Nephron (organoid): ENCODE results near the gene FCGR2B.
"Not testable (repeated sequence)": the region's sequence is repeated elsewhere in the genome, so short reads cannot be mapped to it uniquely, and the experiment has no call there.

ENCODE experiments used
- H3K27ac Mint-ChIP-seq, 3 experiments: 2 replicates each; pipeline ENCODE4 v1.8.0; 2020; ENCODE audit warnings: mixed read lengths in 3 of 3, mild to moderate bottlenecking in 2 of 3, moderate library complexity in 1 of 3
- H3K27me3 Mint-ChIP-seq: 2 replicates; pipeline ENCODE4 v1.8.0; 2021; ENCODE audit warnings: low read depth, mild to moderate bottlenecking, moderate library complexity, mixed read lengths
- H3K36me3 Mint-ChIP-seq: 2 replicates; pipeline ENCODE4 v1.8.0; 2020; ENCODE audit warnings: low read depth, mixed read lengths
- H3K4me1 Mint-ChIP-seq: 2 replicates; pipeline ENCODE4 v1.8.0; 2020; ENCODE audit warnings: mixed read lengths
- H3K4me3 Mint-ChIP-seq, 3 experiments: 2 replicates each; pipeline ENCODE4 v1.8.0; 2020; ENCODE audit warnings: mild to moderate bottlenecking in 3 of 3, mixed read lengths in 3 of 3, moderate library complexity in 2 of 3
- H3K9me3 Mint-ChIP-seq: 2 replicates; pipeline ENCODE4 v1.8.0; 2020; ENCODE audit warnings: mixed read lengths
- TF ChIP-seq, protein P1 (sequence below), 3 experiments: fragments of 200-600 bp; sonication (generic); IDR thresholded peaks; one replicate each; pipeline ENCODE4 v1.5.0; 2021; ENCODE audit warnings: antibody characterized with exemption in 3 of 3; ENCODE audit not compliant: unreplicated experiment in 3 of 3

The FCGR2B gene

DNA sequence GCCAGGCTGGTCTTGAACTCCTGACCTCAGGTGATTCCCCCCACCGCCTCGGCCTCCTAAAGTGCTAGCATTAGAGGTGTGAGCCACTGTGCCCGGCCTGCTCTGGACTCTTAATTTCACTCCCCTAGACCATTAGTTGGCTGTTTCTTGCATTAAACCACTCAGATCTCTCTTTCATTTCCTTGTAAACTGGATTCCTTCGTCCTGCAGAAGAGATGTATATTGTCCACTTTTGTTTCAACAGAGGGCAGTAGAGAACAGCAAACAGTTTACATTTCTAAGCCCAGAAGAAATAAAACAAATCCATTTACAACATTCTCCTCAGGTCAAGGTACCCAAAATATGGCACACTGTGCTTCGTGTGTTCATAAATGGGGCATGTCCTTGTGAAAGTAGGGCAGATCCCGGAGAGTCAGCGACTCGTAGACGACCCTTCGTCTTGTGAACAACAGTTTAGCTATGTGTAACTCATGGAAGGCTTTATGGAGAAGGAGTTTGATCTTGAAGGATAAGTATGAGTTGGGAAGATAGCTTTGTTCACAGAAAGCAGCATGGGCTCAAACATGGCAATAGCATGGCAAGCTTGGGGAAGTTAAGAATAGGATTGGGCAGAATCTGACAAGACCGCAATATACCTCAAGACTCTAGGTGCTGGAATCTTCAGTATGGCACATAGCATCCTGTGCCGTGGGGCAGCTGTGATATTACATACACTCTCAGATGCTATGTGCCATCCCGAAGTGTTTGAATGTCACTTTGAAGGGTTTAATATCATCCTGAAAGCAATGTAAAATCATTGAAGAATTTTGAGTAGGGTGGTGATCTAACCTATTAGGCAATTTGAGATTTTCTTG lies 15.2 kb upstream of the FCGR2B start:
- not testable (repeated sequence) for H3K36me3 Mint-ChIP-seq, H3K27me3 Mint-ChIP-seq, H3K4me3 Mint-ChIP-seq, H3K9me3 Mint-ChIP-seq, H3K4me1 Mint-ChIP-seq, H3K27ac Mint-ChIP-seq
- TF ChIP-seq, protein P1, sequence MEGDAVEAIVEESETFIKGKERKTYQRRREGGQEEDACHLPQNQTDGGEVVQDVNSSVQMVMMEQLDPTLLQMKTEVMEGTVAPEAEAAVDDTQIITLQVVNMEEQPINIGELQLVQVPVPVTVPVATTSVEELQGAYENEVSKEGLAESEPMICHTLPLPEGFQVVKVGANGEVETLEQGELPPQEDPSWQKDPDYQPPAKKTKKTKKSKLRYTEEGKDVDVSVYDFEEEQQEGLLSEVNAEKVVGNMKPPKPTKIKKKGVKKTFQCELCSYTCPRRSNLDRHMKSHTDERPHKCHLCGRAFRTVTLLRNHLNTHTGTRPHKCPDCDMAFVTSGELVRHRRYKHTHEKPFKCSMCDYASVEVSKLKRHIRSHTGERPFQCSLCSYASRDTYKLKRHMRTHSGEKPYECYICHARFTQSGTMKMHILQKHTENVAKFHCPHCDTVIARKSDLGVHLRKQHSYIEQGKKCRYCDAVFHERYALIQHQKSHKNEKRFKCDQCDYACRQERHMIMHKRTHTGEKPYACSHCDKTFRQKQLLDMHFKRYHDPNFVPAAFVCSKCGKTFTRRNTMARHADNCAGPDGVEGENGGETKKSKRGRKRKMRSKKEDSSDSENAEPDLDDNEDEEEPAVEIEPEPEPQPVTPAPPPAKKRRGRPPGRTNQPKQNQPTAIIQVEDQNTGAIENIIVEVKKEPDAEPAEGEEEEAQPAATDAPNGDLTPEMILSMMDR (IDR thresholded peaks at IDR 0.05; ENCODE audit: unreplicated experiment in 3 of 3) = peak; percentile 51 to 58 (median 56)

DNA sequence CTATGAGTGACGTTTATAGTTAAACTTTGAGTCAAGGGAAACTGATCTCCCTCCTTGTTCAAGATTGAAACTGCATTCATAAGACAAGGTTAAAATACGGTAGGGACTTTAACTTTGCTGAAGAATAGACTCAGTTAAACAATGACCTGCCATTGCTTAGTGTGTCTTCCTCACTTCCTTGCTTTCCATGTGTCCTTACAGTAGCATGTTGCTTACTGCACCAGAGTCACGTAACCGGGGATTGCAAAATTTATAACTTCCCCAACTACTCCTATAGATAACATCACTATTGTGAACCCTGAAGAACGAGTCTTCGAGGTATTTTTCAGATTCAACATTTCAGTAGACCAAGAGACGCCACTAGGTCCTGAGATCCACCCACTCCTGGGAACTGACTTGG lies 9.4 kb upstream of the FCGR2B start:
- not testable (repeated sequence) for H3K4me3 Mint-ChIP-seq, H3K9me3 Mint-ChIP-seq, H3K36me3 Mint-ChIP-seq, H3K27ac Mint-ChIP-seq, H3K27me3 Mint-ChIP-seq, H3K4me1 Mint-ChIP-seq

DNA sequence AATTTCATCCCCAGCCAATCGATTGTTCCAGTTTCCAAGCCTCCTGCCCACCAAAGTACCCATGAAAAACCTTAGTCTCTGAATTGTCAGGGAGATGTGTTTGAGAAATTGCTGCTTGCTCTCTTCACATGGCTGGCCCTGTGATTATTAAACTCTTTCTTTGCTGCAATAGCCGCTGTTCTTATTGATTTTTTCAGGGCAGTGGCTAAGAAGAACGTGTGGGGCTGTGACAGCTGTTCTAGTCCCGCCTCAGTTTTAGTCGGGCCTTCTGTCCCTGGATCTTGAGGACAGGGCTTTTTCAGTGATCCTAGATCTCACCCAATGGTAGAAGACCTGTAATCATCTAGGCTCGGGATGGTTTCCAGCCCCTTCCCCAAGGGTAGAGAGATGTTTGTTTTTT lies 9.0 kb upstream of the FCGR2B start:
- H3K9me3 Mint-ChIP-seq, H3K4me1 Mint-ChIP-seq, H3K27ac Mint-ChIP-seq, H3K4me3 Mint-ChIP-seq, H3K27me3 Mint-ChIP-seq, H3K36me3 Mint-ChIP-seq: not testable (repeated sequence)

DNA sequence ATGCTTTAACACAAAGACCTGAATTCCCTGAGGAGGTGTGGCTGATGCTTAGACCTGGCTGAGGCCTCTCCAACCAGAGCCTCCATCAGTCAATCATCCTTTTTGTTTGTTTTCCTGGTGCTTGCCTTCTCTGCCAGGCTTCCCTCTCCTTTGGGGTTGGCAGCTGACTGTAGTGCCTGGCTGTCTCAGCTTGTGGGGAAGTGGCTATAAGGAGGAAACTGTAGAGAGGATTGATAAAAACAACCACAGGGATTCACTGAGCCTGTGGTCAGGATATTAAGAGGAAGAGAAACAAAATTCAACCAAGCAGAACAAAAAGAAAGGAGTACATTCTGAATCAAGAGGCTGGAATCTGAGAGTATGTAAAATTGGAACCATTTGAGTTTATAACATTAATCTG lies 4.4 kb upstream of the FCGR2B start:
- H3K36me3 Mint-ChIP-seq, H3K27me3 Mint-ChIP-seq, H3K4me3 Mint-ChIP-seq, H3K4me1 Mint-ChIP-seq, H3K27ac Mint-ChIP-seq, H3K9me3 Mint-ChIP-seq: not testable (repeated sequence)

DNA sequence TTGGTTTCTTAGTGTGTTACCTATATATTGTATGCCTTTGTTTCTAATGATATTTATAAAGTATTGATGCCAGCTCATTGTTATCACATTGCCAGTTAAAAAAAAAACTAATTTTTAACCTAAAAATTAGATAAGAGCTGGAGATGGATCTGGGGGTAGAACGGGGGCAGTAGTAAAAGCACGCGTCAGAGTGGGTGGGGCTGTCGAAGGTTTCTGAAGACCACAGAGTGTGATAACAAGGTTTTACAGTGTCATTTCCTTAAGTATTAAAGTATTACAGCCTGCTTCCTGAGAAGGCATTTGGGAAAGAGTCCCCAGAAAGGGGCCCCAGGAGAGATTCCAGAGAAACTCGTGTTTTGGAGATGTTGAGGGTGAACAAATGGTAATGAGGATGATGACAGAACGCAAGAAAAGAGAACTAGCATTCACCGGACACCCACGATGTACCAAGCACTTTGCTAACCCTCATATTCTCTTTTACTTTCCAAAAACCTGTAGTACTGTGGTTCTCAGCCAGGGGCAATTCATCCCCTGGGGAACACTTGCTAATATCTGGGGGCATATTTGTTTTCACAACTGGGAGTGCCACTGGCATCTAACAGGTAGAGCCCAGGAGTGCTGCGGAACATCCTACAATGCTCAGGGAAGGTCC lies 1.2 kb upstream of the FCGR2B start:
- H3K27me3 Mint-ChIP-seq, H3K36me3 Mint-ChIP-seq, H3K4me1 Mint-ChIP-seq, H3K9me3 Mint-ChIP-seq, H3K27ac Mint-ChIP-seq, H3K4me3 Mint-ChIP-seq: not testable (repeated sequence)

DNA sequence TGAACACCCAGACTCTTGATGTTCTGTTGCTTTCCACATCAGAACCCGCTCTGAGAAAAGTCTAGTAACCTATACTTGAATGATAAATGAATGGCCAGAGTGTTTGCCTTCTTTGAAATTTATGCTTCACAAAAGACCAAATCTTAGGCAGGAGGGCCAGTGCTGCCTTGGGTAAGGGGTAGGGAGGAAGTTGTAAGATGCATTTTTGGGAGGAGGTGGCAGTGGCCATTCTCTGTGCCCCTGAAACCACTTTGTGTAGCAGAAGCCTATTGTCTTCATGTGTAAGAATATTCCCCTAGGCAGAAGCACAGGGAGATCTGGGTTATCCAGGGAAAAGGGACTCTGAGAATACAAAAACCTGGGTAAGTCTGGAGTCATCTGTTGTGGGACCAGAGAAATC lies 626 bp downstream of the FCGR2B start:
- not testable (repeated sequence) for H3K4me3 Mint-ChIP-seq, H3K27me3 Mint-ChIP-seq, H3K36me3 Mint-ChIP-seq, H3K4me1 Mint-ChIP-seq, H3K9me3 Mint-ChIP-seq, H3K27ac Mint-ChIP-seq

DNA sequence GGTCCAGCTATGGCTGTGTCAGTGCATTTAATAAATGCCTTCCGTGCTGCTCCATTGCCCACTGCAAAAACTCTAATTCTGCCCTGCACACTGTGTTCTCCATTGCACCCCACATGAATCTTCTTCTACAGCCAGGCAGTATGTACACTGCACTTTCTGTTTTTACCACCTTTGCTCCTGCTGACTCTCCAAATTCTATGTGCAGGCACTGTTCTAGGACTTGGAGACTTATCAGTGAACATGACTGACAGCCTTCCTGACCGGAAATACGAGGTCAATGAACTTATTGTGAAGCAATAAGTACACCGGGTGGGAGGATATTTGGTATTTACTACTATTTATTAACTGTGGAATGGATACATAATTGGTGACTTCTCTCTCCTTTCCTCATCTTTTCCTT lies 1.7 kb downstream of the FCGR2B start:
- not testable (repeated sequence) for H3K27ac Mint-ChIP-seq, H3K4me3 Mint-ChIP-seq, H3K36me3 Mint-ChIP-seq, H3K4me1 Mint-ChIP-seq, H3K9me3 Mint-ChIP-seq, H3K27me3 Mint-ChIP-seq

DNA sequence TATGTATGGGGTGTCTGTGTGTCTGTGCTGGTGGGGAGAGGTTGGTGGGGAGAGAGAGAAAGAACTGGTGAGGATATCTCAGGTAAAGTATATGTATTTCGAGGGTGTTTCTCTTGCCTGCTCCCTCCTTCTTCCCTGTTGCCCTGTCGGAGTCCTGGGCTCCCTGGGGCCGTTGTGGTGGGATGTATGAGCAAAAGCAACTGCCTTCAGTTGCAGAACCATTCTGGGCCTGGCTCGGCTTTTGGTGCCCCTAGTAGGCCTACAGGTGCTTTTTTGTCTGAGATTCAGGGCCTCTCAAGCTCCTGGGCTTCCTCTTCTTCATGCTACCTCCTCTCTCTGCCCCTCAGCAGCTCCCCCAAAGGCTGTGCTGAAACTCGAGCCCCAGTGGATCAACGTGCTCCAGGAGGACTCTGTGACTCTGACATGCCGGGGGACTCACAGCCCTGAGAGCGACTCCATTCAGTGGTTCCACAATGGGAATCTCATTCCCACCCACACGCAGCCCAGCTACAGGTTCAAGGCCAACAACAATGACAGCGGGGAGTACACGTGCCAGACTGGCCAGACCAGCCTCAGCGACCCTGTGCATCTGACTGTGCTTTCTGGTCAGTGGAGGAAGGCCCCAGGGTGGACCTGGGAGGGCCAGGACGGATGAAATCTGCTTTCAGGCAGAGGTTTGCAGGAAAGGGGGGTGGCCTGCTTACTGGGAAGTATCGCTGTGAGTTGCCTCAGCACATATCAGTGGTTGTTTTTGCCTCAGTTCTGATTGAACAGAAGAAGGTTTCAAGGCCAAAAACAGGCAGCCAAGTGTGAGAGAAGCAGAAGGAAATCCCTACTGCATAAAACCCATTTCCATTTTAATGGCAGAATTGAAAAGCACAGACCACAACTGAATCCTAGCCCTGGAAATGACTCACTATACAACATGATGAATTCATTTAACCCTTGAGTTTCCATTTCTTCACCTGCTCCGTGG lies 8.4 kb downstream of the FCGR2B start:
- H3K9me3 Mint-ChIP-seq, H3K4me3 Mint-ChIP-seq, H3K4me1 Mint-ChIP-seq, H3K36me3 Mint-ChIP-seq, H3K27me3 Mint-ChIP-seq: not testable (repeated sequence)
- H3K27ac Mint-ChIP-seq = peak overlapping the region in 1 of 3 experiments; percentile 42

DNA sequence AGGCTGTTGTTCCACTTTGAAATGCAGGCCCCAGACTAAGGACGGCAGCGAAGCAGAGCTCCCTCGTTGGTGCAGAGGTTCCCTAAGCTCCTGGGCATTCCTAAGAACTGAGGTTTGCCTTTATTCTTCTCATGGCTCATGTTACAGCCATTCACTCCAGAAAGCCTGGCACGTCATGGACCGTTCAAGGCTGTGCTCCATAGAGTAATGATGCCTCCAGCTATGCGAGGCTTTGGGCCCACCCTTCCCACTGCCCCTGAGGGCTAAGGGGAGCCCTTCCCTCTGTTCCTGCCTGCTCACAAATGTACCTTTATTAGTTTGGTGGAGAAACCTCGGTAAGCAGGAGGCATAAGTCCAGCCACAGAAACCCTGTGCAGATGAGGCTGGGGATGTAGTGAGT lies 10.5 kb downstream of the FCGR2B start:
- H3K4me3 Mint-ChIP-seq, H3K36me3 Mint-ChIP-seq, H3K27me3 Mint-ChIP-seq, H3K27ac Mint-ChIP-seq, H3K9me3 Mint-ChIP-seq, H3K4me1 Mint-ChIP-seq: not testable (repeated sequence)

DNA sequence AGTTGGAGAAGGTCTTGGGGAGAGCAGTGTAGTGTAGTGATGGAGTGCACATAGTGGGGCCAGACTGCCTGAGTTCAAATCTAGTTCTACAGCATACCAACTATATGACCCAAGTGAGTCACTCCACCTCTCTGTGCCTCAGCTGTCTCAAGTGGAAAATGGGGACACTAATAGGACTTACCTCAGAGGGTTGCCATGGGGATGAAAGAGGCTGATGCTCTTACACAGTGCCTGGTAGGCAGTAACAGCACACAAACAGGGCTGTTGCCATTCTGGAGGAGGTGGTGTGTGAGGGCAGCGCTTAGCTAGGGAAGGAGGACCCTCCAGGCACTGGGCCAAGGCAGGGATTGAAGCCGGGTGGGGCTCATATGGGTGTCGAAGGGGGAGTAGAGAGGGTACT lies 11.5 kb downstream of the FCGR2B start:
- not testable (repeated sequence) for H3K27ac Mint-ChIP-seq, H3K4me3 Mint-ChIP-seq, H3K4me1 Mint-ChIP-seq, H3K36me3 Mint-ChIP-seq, H3K27me3 Mint-ChIP-seq, H3K9me3 Mint-ChIP-seq

DNA sequence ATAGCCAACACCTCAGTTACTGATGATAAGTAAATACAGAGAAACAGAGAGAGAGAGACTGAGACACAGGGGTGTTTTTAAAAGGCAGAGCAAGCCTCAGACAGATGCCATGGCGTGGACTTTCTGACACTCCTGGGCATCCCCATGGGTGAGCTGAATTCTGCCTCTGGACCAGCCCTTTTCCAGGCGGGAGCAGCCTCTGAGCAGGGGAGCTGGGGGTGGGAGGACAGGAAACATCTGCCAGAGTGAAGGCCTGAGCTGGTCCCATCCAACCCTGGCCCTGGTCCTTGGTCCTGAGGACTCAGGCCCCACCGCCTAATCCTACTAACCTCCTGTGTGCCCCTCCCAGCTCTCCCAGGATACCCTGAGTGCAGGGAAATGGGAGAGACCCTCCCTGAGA lies 12.0 kb downstream of the FCGR2B start:
- H3K27me3 Mint-ChIP-seq, H3K4me1 Mint-ChIP-seq, H3K27ac Mint-ChIP-seq, H3K36me3 Mint-ChIP-seq, H3K9me3 Mint-ChIP-seq, H3K4me3 Mint-ChIP-seq: not testable (repeated sequence)
